KMS-11 (cell line): ENCODE measurements around the gene FGGY.

Experiments
- H2AFZ ChIP-seq: fragments of 200-600 bp; sonication (generic); 2 replicates; pipeline ENCODE4 v1.6.1; 2016; ENCODE audit warnings: antibody characterized with exemption, mixed run types, low read depth
- H3K27ac ChIP-seq: fragments of 200-600 bp; sonication (generic); 2 replicates; pipeline ENCODE4 v1.6.1; 2016; ENCODE audit warnings: mild to moderate bottlenecking, mixed run types
- H3K27me3 ChIP-seq: fragments of 200-600 bp; sonication (generic); 2 replicates; pipeline ENCODE4 v1.6.1; 2017; ENCODE audit warnings: mild to moderate bottlenecking, low read depth, mixed run types, moderate library complexity; ENCODE audit not compliant: insufficient read depth
- H3K36me3 ChIP-seq: fragments of 200-600 bp; sonication (generic); 2 replicates; pipeline ENCODE4 v1.6.1; 2017; ENCODE audit warnings: mild to moderate bottlenecking, mixed run types; ENCODE audit not compliant: insufficient read depth
- H3K4me1 ChIP-seq: fragments of 200-600 bp; sonication (generic); 2 replicates; pipeline ENCODE4 v1.6.1; 2016; ENCODE audit warnings: mild to moderate bottlenecking, low read depth, mixed run types; ENCODE audit not compliant: poor library complexity, severe bottlenecking
- H3K4me2 ChIP-seq: fragments of 200-600 bp; sonication (generic); 2 replicates; pipeline ENCODE4 v1.7.0; 2016; ENCODE audit warnings: mild to moderate bottlenecking, mixed run types
- H3K4me3 ChIP-seq: fragments of 200-600 bp; sonication (generic); IDR thresholded peaks from 2 replicates; pipeline ENCODE4 v1.6.1; 2017; ENCODE audit warnings: low read depth, low read length, mixed read lengths; ENCODE audit not compliant: insufficient read depth
- H3K79me2 ChIP-seq: fragments of 200-600 bp; sonication (generic); 2 replicates; pipeline ENCODE4 v1.6.1; 2016; ENCODE audit warnings: low read depth, mixed run types; ENCODE audit not compliant: insufficient read depth
- H3K9ac ChIP-seq: fragments of 200-600 bp; sonication (generic); 2 replicates; pipeline ENCODE4 v1.6.1; 2016; ENCODE audit warnings: mild to moderate bottlenecking, mixed run types
- H4K20me1 ChIP-seq: fragments of 200-600 bp; sonication (generic); 2 replicates; pipeline ENCODE4 v1.6.1; 2016; ENCODE audit warnings: mild to moderate bottlenecking, mixed run types; ENCODE audit not compliant: insufficient read depth
- CTCF ChIP-seq: fragments of 200-600 bp; sonication (generic); conservative IDR thresholded peaks from 2 replicates; pipeline ENCODE4 v1.6.1; 2017; ENCODE audit warnings: low read depth, mild to moderate bottlenecking, antibody characterized with exemption, low read length, moderate library complexity, mixed read lengths

Gene FGGY

GRCh38 chr1:59484096-59484495 is 187.2 kb downstream of the FGGY start:
- no peak overlapping the region for H3K27ac ChIP-seq
- H3K36me3 ChIP-seq = no peaks in the 10 kb centered on the region
- no peak overlapping the region for H3K9ac ChIP-seq
- H3K4me3 ChIP-seq = no peak overlapping the region
- H3K4me2 ChIP-seq = no peak overlapping the region
- H3K79me2 ChIP-seq = no peaks in the 10 kb centered on the region
- no peak overlapping the region for H2AFZ ChIP-seq
- TF ChIP-seq CTCF = no peak
- H3K27me3 ChIP-seq = no peaks in the 10 kb centered on the region
- no peaks in the 10 kb centered on the region for H3K4me1 ChIP-seq
- no peaks in the 10 kb centered on the region for H4K20me1 ChIP-seq

GRCh38 chr1:59485171-59485570 is 188.3 kb downstream of the FGGY start:
- no peaks in the 10 kb centered on the region for H3K36me3 ChIP-seq
- H3K27me3 ChIP-seq = no peaks in the 10 kb centered on the region
- H3K4me3 ChIP-seq = no peak overlapping the region
- H4K20me1 ChIP-seq = no peaks in the 10 kb centered on the region
- H3K4me2 ChIP-seq = no peak overlapping the region
- H3K4me1 ChIP-seq = no peaks in the 10 kb centered on the region
- no peaks in the 10 kb centered on the region for H3K79me2 ChIP-seq
- no peak overlapping the region for H3K27ac ChIP-seq
- no peak overlapping the region for H2AFZ ChIP-seq
- H3K9ac ChIP-seq = no peak overlapping the region
- TF ChIP-seq CTCF = no peak

DNA sequence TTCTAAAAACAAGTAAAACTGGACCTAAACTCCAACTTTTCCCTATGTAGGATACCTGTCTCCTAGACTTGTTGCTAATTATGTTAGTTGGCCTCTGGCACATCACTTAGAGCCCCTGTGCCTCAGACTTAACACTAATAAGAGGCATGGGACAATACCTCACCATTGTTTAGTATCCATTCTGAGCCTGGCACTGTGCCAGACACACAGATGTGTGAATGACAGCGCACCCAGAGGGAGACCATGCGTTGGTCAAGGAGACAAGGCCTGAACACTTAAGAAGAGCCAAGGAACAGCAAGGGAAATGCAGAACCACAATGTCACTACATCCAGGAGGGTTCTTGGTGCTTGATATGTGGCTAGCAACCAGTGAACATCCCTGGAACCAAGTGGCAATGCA is 189.1 kb downstream of the FGGY start:
- Histone ChIP-seq H3K4me2 (no peak overlapping the region), H3K4me3 (no peak overlapping the region), H3K27me3 (no peaks in the 10 kb centered on the region), H2AFZ (no peak overlapping the region), H3K4me1 (no peaks in the 10 kb centered on the region), H3K9ac (no peak overlapping the region), H3K27ac (no peak overlapping the region), H4K20me1 (no peaks in the 10 kb centered on the region), H3K36me3 (no peaks in the 10 kb centered on the region), H3K79me2 (no peaks in the 10 kb centered on the region)
- TF ChIP-seq CTCF = no peak

GRCh38 chr1:59486615-59487014 is 189.7 kb downstream of the FGGY start:
- no peak overlapping the region for H3K9ac ChIP-seq
- no peak overlapping the region for H3K4me3 ChIP-seq
- no peak overlapping the region for H3K4me2 ChIP-seq
- H3K36me3 ChIP-seq = no peaks in the 10 kb centered on the region
- no peak overlapping the region for H2AFZ ChIP-seq
- TF ChIP-seq CTCF = no peak
- H3K4me1 ChIP-seq = no peaks in the 10 kb centered on the region
- no peaks in the 10 kb centered on the region for H4K20me1 ChIP-seq
- no peaks in the 10 kb centered on the region for H3K79me2 ChIP-seq
- H3K27ac ChIP-seq = no peak overlapping the region
- no peaks in the 10 kb centered on the region for H3K27me3 ChIP-seq
